HEK293T (cell line): ENCODE results near the gene RFX4.

Experiments
- ARNT ChIP-seq: fragments of 450-650 bp; IDR thresholded peaks from 2 replicates; pipeline ENCODE4 v1.6.1; 2017; ENCODE audit warnings: mild to moderate bottlenecking
- L3MBTL2 ChIP-seq: fragments of 450-650 bp; conservative IDR thresholded peaks from 2 replicates; pipeline ENCODE4 v1.6.1; 2016; ENCODE audit warnings: mild to moderate bottlenecking
- SP1 ChIP-seq: fragments of 450-650 bp; IDR thresholded peaks from 2 replicates; pipeline ENCODE4 v1.6.1; 2017
- TARDBP ChIP-seq: fragments of 450-650 bp; IDR thresholded peaks from 2 replicates; pipeline ENCODE4 v1.6.1; 2016

DNA sequence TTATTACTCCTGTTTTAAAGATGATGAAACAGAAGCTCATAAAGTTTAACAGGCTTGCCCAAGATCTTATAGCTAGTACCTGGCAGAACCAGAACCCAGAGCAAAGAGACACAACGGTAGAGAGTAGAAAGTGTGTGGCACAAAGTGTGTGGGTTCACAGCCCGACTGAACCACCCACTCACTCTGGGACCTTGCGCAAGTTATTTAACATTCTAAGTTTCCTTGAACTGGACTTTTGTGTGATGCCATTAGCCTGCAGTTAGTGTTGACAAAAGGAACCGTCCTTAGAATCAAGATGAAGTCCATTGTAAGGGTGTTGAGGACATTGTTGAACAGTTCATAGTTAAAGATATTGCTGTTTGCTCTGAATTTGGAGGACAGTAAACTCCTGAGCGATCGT lies 161.8 kb downstream of the RFX4 start:
- no peak for TF ChIP-seq L3MBTL2
- no peak for TF ChIP-seq SP1
- no peak for TF ChIP-seq ARNT
- TF ChIP-seq TARDBP = no peak
